Mesothelial cell of epicardium (in vitro differentiated cells): Measurements from ENCODE around the gene FIBCD1. TPM values are rescaled to one million over a fixed set of nuclear protein-coding genes. Genes with fewer than 3 reads are reported as not detected.
"Not testable (repeated sequence)": the region's sequence is repeated elsewhere in the genome, so short reads cannot be mapped to it uniquely, and the experiment has no call there.

Experiments
- DNase-seq, 2 experiments: peaks; one replicate each; pipeline ENCODE4 v3.0.0; 2021; ENCODE audit warnings: low spot score in 2 of 2; ENCODE audit not compliant: unreplicated experiment in 2 of 2
- H3K27ac Mint-ChIP-seq: 2 replicates; pipeline ENCODE4 v1.8.0; 2021; ENCODE audit warnings: mixed read lengths
- H3K27me3 Mint-ChIP-seq: 2 replicates; pipeline ENCODE4 v1.8.0; 2021; ENCODE audit warnings: low read depth, mixed read lengths
- H3K36me3 Mint-ChIP-seq: 2 replicates; pipeline ENCODE4 v1.8.0; 2021; ENCODE audit warnings: mixed read lengths
- H3K4me1 Mint-ChIP-seq: 2 replicates; pipeline ENCODE4 v1.8.0; 2021; ENCODE audit warnings: mixed read lengths
- H3K4me3 Mint-ChIP-seq: 2 replicates; pipeline ENCODE4 v1.8.0; 2021; ENCODE audit warnings: mild to moderate bottlenecking, moderate library complexity, mixed read lengths
- H3K9me3 Mint-ChIP-seq: 2 replicates; pipeline ENCODE4 v1.8.0; 2021; ENCODE audit warnings: mixed read lengths
- CTCF ChIP-seq: fragments of 200-600 bp; sonication (generic); IDR thresholded peaks from one replicate; pipeline ENCODE4 v1.5.0; 2021; ENCODE audit warnings: antibody characterized with exemption; ENCODE audit not compliant: unreplicated experiment
- total RNA-seq: library from RNA; stranded (reverse); gene quantifications from 3 replicates; pipeline ENCODE4 v1.2.1, GENCODE V29; 2021

Gene FIBCD1
- total RNA-seq, 1 donor from 2014 or later: 2.2 TPM

GRCh38 chr9:130914417-130915095 is 24.5 kb downstream of the FIBCD1 start:
- H3K4me3 Mint-ChIP-seq: no peak overlapping the region
- no peaks in the 10 kb centered on the region for H3K36me3 Mint-ChIP-seq
- no peak for DNase-seq
- H3K27ac Mint-ChIP-seq: no peak overlapping the region
- TF ChIP-seq CTCF: no peak
- H3K4me1 Mint-ChIP-seq: peaks cover 7% of the 10 kb centered on the region
- H3K9me3 Mint-ChIP-seq: no peaks in the 10 kb centered on the region
- H3K27me3 Mint-ChIP-seq: no peaks in the 10 kb centered on the region

- DNase-seq: no peak
- H3K4me1 Mint-ChIP-seq: peaks cover 6% of the 10 kb centered on the region
- no peaks in the 10 kb centered on the region for H3K36me3 Mint-ChIP-seq
- H3K27me3 Mint-ChIP-seq: no peaks in the 10 kb centered on the region
- TF ChIP-seq CTCF: no peak
- H3K9me3 Mint-ChIP-seq: no peaks in the 10 kb centered on the region
- no peak overlapping the region for H3K4me3 Mint-ChIP-seq
- H3K27ac Mint-ChIP-seq: no peak overlapping the region
Measured at GRCh38 chr9:130913599-130914416, 25.2 kb downstream of the FIBCD1 start.

GRCh38 chr9:130912932-130913598 is 26.0 kb downstream of the FIBCD1 start:
- DNase-seq: no peak
- Mint-ChIP-seq H3K27me3 (no peaks in the 10 kb centered on the region), H3K27ac (no peak overlapping the region), H3K9me3 (no peaks in the 10 kb centered on the region), H3K36me3 (no peaks in the 10 kb centered on the region), H3K4me1 (peaks cover 3% of the 10 kb centered on the region), H3K4me3 (no peak overlapping the region)
- no peak for TF ChIP-seq CTCF

GRCh38 chr9:130911254-130912049 is 27.6 kb downstream of the FIBCD1 start:
- Mint-ChIP-seq H3K36me3 (no peaks in the 10 kb centered on the region), H3K4me3 (no peak overlapping the region), H3K27ac (no peak overlapping the region), H3K9me3 (no peaks in the 10 kb centered on the region), H3K27me3 (no peaks in the 10 kb centered on the region), H3K4me1 (peaks cover 8% of the 10 kb centered on the region)
- DNase-seq: no peak
- no peak for TF ChIP-seq CTCF

- not testable (repeated sequence) for H3K27me3 Mint-ChIP-seq, H3K27ac Mint-ChIP-seq, H3K36me3 Mint-ChIP-seq, H3K4me3 Mint-ChIP-seq, H3K9me3 Mint-ChIP-seq, H3K4me1 Mint-ChIP-seq, DNase-seq
Measured at GRCh38 chr9:130910670-130911069, 28.4 kb downstream of the FIBCD1 start.

GRCh38 chr9:130910041-130910440 is 29.0 kb downstream of the FIBCD1 start:
- DNase-seq, H3K4me3 Mint-ChIP-seq, H3K27ac Mint-ChIP-seq, H3K4me1 Mint-ChIP-seq, H3K36me3 Mint-ChIP-seq, H3K9me3 Mint-ChIP-seq, H3K27me3 Mint-ChIP-seq: not testable (repeated sequence)
